Uterus (tissue), 4 donors: ENCODE measurements around the gene PITX3. TPM values are rescaled to one million over a fixed set of nuclear protein-coding genes. Genes with fewer than 3 reads are reported as not detected.

Experiments
- DNase-seq, 2 donors: peaks; one replicate each; pipeline ENCODE4 v3.0.0-alpha.2; 2019 to 2020
- H3K27ac ChIP-seq, 2 donors: fragments of 200-600 bp; sonication (generic); 1 replicate in 1 of 2; 2 replicates in 1 of 2; pipeline ENCODE4 v1.5.1; 2016 to 2018
- H3K27me3 ChIP-seq, 2 donors: fragments of 200-600 bp; sonication (generic); one replicate each; pipeline ENCODE4 v1.5.1; 2018 to 2019; ENCODE audit warnings: control low read depth in 1 of 2
- H3K36me3 ChIP-seq, 2 donors: fragments of 200-600 bp; sonication (generic); one replicate each; pipeline ENCODE4 v1.5.1; 2019; ENCODE audit warnings: control low read depth in 1 of 2
- H3K4me1 ChIP-seq, 2 donors: fragments of 200-600 bp; sonication (generic); one replicate each; pipeline ENCODE4 v1.5.1; 2018 to 2019; ENCODE audit warnings: control low read depth in 1 of 2
- H3K4me3 ChIP-seq, 2 donors: fragments of 200-600 bp; sonication (generic); 1 replicate in 1 of 2; 2 replicates in 1 of 2; pipeline ENCODE4 v1.5.1; 2018 to 2019; ENCODE audit warnings: mild to moderate bottlenecking in 1 of 2
- H3K9me3 ChIP-seq, 2 donors: fragments of 200-600 bp; sonication (generic); one replicate each; pipeline ENCODE4 v1.5.1; 2019; ENCODE audit warnings: control low read depth in 1 of 2
- CTCF ChIP-seq, 4 experiments: fragments of 200-600 bp in 2 of 4; fragments of 450-650 bp in 2 of 4; sonication (generic) in 2 of 4; IDR thresholded peaks; one replicate each; pipeline ENCODE4 v1.5.1; 2016 to 2019; ENCODE audit warnings: antibody characterized with exemption in 4 of 4, mild to moderate bottlenecking in 2 of 4, moderate library complexity in 1 of 4
- POLR2A ChIP-seq, 2 donors: fragments of 450-650 bp; IDR thresholded peaks; one replicate each; pipeline ENCODE4 v1.6.1; 2016; ENCODE audit warnings: antibody characterized with exemption in 2 of 2, mild to moderate bottlenecking in 1 of 2, moderate library complexity in 1 of 2
- intact Hi-C: fragments of 100-400 bp; cut with DNase I; formaldehyde crosslinking; loops from one replicate; pipeline ENCODE4 v1.15.1; 2023; ENCODE audit warnings: low total_unique reads
- total RNA-seq, 4 donors: library from RNA; depleted of rRNA in 3 of 4; stranded (reverse); fragments of >200 nt in 3 of 4; gene quantifications; one replicate each; pipeline versions ENCODE4 v1.1.0 to v1.2.4, GENCODE V29; 2014 to 2023
- donor health status: DM: yes; HTN: yes; CAD: no.

PITX3 gene
- total RNA-seq, 4 donors from 2014 or later, result not detected

DNA sequence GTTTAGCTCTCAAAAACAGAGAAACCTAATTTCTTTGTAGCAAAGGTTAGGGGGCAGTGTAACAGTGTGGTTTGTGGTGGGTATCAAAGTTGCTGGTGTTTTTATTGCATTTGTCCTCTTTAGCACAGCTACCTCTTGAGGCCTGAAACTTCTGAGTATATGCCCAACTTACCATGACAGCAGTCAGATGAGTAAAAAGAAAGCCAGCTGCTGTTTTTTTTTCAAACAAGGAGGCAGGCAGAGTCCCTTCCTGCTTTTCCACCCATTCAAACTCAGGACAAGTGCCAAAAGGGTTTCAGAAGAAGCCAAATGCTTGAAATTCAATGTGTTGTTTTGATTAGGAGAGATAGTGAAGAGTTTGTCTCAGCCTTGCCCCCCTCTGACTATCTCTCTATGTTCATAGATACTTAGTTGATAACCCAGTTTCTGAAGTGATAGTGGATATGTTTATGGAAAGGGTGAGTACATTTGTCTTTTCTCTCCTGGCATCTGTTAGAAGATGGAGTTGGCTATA lies 27.1 kb upstream of the PITX3 start:
- H3K27ac ChIP-seq, result peak overlapping the region in 1 of 2 donors; percentile 44
- DNase-seq, result no peak
- H3K9me3 ChIP-seq, result no peaks in the 10 kb centered on the region
- H3K4me1 ChIP-seq, result peaks cover 8% of the 10 kb centered on the region in 2 donors
- H3K4me3 ChIP-seq, result no peak overlapping the region
- no peaks in the 10 kb centered on the region for H3K36me3 ChIP-seq
- peak in 1 of 4 experiments; percentile 11 for TF ChIP-seq CTCF (IDR thresholded peaks at IDR 0.05)
- TF ChIP-seq POLR2A (IDR thresholded peaks at IDR 0.05), result no peak
- intact Hi-C loops, result no loop called here
- H3K27me3 ChIP-seq, result no peaks in the 10 kb centered on the region

DNA sequence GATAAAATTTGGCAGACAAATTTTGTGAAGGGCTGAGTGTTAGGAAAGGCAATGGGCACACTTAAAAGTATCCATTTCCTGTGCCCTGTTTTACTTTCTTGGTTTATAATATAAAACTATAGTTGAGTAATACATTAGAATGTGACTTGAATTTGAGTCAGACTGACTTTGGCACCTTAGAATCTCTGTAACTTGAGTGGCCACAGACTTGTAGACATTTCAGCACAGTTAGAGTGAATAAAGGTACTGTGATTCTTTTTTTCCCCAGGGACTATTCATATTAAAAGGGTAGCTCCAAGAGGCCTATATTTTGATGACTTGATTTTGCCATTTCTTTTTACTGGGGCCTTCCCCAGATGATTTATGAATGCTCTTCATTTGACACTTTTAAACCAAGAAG lies 26.4 kb upstream of the PITX3 start:
- no peak for DNase-seq
- H3K4me1 ChIP-seq, result peaks cover 8% of the 10 kb centered on the region in 2 donors
- no peaks in the 10 kb centered on the region for H3K27me3 ChIP-seq
- peak overlapping the region; percentile 36 to 44 for H3K27ac ChIP-seq
- intact Hi-C loops, result no loop called here
- no peak overlapping the region for H3K4me3 ChIP-seq
- H3K9me3 ChIP-seq, result no peaks in the 10 kb centered on the region
- H3K36me3 ChIP-seq, result no peaks in the 10 kb centered on the region
- TF ChIP-seq POLR2A (IDR thresholded peaks at IDR 0.05), result no peak

DNA sequence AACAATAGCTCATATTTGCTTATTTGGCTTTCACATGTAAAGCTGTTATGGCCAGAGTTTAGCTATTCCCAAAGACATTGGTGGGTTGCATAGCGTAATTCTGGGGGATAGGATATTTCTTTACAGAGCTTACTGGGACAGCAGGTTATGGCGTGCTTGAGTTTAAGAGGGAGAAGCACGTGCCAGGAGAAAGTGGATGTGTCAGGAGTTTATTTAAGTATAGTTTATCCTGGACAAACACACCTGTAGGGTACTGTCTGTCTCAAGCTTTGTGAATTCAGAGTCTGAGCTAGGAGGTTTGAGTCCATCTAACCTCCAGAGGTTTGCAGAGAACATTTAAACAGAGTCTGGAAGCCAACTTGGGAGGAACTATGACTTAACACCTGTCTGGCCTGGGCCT lies 25.4 kb upstream of the PITX3 start:
- Histone ChIP-seq H3K36me3 (no peaks in the 10 kb centered on the region), H3K4me3 (no peak overlapping the region), H3K27ac (no peak overlapping the region), H3K27me3 (no peaks in the 10 kb centered on the region), H3K4me1 (peaks cover 8% of the 10 kb centered on the region in 2 donors), H3K9me3 (no peaks in the 10 kb centered on the region)
- DNase-seq, result no peak
- intact Hi-C loops, result no loop called here
- TF ChIP-seq POLR2A (IDR thresholded peaks at IDR 0.05), result no peak
- no peak for TF ChIP-seq CTCF (IDR thresholded peaks at IDR 0.05)

DNA sequence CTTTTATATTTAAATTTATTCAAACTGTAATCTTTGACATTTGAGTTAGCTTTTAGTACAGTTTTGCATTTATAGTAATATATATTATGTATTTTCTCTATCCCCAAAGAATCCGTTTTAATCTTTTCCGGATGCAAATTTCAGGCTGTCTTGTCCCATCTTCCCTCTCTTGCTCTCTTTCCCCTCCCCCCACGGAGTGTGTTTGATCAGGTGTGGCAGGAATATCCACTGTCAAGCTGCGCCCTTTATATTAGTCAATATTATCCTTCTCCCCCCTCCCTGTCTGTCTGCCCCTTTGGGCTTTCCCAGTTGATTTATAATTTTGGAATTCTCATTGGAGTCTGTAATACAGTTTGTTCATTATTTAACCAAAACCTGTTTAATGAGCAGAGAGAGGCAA lies 23.1 kb upstream of the PITX3 start:
- intact Hi-C loops, result no loop called here
- Histone ChIP-seq H3K9me3 (no peaks in the 10 kb centered on the region), H3K27me3 (no peaks in the 10 kb centered on the region), H3K4me1 (peaks cover 8% of the 10 kb centered on the region in 2 donors), H3K27ac (no peak overlapping the region), H3K36me3 (no peaks in the 10 kb centered on the region), H3K4me3 (no peak overlapping the region)
- TF ChIP-seq POLR2A (IDR thresholded peaks at IDR 0.05), result no peak
- TF ChIP-seq CTCF (IDR thresholded peaks at IDR 0.05), result no peak
- DNase-seq, result no peak

DNA sequence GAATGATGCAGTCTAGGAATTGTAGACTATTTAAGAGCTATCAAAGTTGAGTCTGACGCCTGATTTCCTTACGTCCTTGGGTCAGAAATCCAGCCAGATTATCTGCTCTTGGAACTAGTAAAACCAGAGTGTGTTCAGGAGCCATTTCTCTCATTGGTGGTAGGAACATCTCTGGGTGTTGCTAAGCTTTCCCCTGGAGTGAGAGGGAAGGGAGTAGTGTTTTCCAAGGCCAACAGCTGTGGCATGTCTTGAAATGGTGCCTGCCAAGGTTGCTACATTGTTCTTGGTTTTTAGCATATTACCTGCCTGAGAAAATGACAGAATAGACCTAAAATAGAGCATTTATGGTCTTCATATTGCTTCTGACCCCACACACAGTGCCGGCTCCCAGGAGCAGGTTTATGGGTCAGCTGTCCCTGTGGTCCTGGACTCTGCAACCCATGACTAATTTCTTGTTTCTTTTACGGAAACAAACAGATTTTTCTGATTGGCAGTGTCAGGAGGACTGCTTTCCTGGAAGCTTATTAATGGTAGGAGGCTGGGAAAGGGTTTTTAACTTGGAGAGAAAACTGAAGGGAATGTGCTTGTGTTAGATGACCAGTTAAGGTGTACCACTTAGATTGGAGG lies 21.5 kb upstream of the PITX3 start:
- Histone ChIP-seq H3K4me3 (no peak overlapping the region), H3K27me3 (no peaks in the 10 kb centered on the region), H3K9me3 (no peaks in the 10 kb centered on the region), H3K4me1 (peaks cover under 1 to 8% of the 10 kb centered on the region in 2 donors), H3K36me3 (no peaks in the 10 kb centered on the region), H3K27ac (no peak overlapping the region)
- DNase-seq, result no peak
- TF ChIP-seq CTCF (IDR thresholded peaks at IDR 0.05) (no peak), POLR2A (IDR thresholded peaks at IDR 0.05) (no peak)
- intact Hi-C loops, result no loop called here
